ENCODE data around the gene PTPN14.

DNA sequence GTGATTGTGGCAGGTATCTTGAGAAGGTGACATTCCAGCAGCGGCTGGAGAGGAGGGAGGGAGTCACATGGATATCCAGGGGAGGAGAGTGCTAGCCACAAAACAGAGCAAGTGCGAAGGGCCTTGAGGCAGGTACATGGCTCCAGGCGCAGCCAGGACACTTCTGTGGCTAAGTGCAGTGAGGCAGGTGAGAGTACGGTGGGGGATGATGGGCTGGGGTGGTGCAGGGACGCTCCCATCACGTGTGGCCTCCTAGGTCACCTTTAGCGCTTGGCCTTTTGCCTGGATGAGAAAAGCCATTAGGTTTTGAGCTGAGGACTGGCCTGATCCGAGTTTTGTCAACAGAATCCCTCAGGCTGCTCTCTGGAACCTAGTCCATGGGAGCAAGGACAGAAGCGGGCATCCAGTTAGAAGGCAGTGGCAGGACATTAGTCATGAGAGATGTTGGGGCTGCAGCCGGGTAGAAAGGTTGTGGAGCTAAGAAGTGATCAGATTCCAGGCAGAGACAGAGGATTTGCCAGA, 238.8 kb downstream of the PTPN14 start:
- TF ChIP-seq, protein P1, sequence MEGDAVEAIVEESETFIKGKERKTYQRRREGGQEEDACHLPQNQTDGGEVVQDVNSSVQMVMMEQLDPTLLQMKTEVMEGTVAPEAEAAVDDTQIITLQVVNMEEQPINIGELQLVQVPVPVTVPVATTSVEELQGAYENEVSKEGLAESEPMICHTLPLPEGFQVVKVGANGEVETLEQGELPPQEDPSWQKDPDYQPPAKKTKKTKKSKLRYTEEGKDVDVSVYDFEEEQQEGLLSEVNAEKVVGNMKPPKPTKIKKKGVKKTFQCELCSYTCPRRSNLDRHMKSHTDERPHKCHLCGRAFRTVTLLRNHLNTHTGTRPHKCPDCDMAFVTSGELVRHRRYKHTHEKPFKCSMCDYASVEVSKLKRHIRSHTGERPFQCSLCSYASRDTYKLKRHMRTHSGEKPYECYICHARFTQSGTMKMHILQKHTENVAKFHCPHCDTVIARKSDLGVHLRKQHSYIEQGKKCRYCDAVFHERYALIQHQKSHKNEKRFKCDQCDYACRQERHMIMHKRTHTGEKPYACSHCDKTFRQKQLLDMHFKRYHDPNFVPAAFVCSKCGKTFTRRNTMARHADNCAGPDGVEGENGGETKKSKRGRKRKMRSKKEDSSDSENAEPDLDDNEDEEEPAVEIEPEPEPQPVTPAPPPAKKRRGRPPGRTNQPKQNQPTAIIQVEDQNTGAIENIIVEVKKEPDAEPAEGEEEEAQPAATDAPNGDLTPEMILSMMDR (IDR thresholded peaks at IDR 0.05): no peak
- no peak for TF ChIP-seq POLR2A (IDR thresholded peaks at IDR 0.05)

Measured in lower leg skin (tissue), 3 donors.